Stromal cell of bone marrow (primary cell): ENCODE data around the gene COX7C.

Experiments used
- DNase-seq: peaks from one replicate; pipeline ENCODE4 v3.0.0-alpha.2; 2012; ENCODE audit warnings: low read depth

COX7C gene

GRCh38 chr5:86664173-86664572 is 46.4 kb downstream of the COX7C start:
- no peak for DNase-seq

- no peak for DNase-seq
Observed at GRCh38 chr5:86665984-86666760, 48.4 kb downstream of the COX7C start.

- DNase-seq, result no peak
Observed at GRCh38 chr5:86666981-86667380, 49.2 kb downstream of the COX7C start.
